Measurements from ENCODE around the gene SMIM30.

Gene SMIM30

DNA sequence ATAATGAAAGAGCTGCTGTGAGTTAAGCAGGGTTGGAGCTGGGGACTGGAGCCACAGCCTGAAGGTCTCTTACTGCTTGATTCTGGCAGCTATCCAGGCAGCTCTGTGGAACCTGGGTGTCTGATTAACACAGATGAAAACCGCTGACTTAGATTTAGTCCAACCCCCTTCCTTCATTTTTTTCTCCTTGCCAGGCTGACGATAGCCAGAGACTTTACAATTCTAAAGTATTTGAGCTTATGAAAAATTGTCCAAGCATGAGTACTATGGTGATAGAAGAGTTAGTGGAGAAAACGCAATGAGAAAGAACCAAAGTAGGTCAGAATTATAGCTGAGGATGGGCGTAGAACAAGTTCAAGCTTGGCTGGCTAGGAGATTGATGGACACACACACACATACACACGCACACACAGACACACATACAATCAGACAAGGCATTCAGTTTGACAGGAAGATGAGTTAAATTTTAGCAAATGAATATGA lies 18.2 kb downstream of the SMIM30 start:
- peak; percentile 94 for DNase-seq (ENCODE audit: low read depth)

DNA sequence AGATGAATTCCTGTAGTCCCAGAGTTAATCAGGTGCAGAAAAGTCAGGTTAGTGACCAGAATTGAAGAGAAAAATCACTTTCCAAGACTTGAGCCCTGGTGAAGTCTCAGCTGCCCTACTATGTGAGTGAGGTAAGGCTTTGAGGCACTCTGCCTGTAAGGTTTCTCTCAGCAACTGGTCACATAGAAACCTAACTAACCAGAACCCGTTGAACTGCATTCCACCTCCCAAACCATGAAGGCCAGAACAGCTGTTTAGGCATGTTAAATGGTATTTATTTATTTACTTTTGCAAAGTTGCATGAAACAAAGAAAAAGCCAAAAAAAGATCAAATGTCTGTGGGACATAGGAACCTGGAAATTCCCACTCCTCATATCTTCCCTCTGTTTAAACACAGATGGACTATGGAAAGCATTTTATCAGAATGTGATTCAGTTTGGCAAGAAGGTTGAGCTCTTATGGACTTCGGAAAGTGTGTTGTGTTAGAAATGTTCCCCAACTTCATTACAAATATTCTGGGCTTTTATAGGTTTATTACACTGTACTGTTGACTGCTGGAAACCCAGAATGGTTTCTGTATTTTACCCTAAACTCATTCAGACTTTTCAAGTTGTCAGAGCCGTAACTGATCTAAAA lies 19.0 kb downstream of the SMIM30 start:
- DNase-seq (ENCODE audit: low read depth): peak; percentile 12

DNA sequence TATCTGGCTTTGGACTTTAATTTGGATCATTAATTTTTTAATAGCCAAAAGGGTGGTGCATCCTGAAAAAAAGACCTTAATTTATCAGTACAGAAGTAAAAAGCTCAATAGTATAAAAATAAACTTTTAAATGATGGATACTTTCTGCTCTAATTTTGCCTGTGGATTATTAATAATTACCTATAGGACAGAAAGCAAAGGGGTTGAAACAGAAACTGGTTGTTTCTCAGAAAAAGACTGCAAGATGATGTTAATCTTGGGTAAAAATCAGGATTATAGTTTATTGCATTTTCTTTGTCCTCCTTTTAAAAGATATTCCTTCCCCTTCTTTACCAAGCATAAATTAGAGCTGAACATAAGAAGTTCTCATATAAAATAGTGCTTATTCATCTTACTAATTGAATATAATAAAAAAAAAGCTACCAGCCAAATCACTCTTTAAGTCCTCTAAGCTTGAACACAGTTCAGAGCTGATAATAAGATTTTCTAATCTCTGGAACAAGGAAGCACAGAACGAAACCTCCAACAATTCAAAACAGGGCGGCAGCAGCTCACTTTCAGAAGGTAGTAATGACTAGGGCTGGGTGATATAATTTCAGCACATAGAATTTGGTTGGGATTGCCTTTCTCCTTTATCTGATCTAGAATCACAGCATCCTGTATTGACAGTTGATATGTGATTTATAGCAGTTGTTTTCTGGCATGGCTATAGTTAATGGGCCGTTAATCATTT lies 23.7 kb downstream of the SMIM30 start:
- no peak for DNase-seq (ENCODE audit: low read depth)

DNA sequence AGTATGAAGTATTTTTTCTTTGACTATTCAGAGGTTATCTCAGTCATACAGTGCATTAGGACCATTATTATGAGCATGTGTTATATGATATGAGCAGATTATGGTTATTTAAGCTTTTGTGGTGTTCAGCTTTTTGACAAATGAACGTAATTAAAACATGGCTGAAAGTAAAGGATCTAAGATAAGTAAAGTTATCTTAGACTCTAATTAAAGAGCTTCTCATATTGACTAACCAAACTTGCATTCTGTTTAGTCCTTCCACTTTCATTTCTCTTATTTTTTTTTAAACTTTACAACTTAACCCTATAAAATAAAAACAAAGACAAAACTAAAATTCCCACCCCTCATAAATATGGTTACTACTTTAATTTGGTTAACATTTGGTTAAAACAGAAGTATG lies 24.8 kb downstream of the SMIM30 start:
- DNase-seq (ENCODE audit: low read depth): no peak

DNA sequence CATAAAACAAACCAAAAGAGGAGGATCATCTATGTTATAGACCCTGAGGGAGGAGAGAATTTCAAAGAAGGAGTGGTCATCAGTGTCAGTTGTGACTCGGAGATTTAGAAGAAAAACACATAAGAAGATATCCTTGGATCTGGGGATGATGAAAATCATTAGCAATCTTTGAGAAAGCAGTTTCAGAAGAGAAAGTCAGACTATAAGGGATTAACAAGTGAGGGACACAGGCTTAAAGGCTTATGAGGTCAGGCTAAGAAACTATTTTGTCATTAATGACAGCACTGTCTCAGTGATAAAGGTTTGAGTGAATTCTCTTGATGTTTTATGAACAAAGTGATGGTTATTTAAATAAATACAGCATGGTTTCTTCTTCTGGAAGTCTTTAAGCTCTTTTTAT lies 25.6 kb downstream of the SMIM30 start:
- DNase-seq (ENCODE audit: low read depth): no peak

DNA sequence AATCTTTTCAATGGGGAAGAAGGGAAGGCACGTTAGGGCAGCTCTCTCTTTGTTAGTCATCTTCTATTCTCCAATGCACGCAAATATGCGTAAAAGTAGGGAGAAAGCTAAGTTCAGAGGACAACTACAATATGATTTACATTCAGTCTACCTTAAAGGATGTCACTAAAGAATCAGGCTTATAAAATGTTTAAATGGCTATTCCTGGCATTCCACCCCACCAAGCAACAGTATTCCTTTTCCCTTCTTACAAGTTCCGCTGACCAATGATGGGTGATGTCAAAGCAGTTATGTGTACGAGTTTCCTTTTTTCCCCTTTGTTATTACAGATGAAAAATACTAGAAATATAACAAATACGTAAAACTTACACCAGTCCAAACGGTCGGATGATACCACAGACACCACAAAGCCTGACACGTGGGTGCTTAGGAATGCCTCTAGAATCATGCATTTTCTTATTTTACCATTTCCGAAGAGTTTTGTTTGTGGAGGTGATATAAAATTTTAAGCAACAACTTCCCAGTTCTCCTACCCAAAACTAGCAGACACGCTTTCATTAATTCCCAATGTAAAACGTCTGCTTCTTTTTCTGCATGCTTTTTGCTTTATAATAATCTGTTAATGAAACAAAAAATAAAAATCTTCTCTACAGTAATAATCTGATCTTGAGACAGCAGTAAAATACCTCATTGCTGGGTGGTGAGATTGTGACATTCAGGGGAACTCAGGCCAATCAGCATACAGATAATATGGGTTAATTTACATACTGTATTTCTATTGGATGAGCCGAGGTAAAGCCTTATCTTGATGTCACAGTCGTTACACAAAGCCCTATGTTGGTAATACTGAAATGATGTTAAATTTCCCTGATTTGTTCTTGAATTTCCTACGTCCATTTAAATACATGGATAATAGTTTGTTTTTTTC lies 31.0 kb downstream of the SMIM30 start:
- peak; percentile 95 for DNase-seq (ENCODE audit: low read depth)

DNA sequence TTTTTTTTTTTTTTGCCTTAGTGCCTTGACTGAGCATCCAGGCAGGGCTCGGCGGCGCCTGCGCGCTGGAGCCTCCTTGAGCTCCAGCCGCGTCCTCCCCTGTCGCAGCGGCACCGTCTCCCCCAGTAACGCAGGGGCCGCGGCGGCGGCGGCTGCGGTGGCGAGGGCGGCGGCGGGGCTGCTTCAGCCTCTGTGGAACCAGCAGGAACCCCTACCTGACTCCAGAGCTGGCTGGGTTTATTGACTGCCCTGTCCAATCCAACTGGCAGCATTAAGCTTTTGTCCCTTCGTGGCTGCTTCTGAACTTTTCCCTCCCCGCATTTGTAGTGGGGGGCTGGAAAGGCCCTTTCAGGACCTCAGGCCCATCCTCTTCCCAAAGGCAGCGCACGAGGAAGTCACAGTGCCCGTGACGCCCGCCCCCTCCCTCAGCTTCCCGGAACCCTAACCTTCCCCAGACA lies 31.9 kb downstream of the SMIM30 start, which contains the start of gene GPR85:
Gene GPR85 (minus strand): TSS at position 397 of the 458 bp plus-strand sequence. CDS start 2,106 bp downstream, outside the sequence.
- peak; percentile 57 for DNase-seq (ENCODE audit: low read depth)

DNA sequence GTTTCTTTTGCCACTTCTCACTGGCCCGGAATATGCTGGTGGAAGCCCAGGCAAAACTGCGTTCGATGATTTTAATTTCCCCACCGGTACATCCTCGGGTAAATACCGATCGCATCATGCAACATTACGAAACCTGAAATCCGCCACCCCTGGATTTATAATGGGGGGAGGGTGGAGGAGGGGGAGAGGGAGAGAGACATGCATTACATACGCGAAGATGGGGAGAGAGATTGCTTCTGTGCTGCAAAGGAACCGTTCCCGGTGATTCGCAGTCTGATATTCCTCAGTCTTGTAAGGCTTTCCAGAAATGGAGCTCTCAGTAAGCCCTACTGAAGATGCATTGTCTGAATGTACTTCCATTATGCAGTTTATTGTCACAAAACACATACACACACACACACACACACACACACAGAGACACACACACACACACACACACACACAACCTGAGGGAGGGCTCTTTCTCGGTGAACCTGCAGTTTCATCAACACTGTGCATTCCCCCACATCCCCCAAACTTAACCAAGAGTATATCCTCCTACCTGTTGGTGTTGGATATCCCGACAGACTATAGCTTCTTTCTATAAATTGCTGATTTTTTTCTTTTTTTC lies 32.5 kb downstream of the SMIM30 start:
- DNase-seq (ENCODE audit: low read depth): peak; percentile 42

DNA sequence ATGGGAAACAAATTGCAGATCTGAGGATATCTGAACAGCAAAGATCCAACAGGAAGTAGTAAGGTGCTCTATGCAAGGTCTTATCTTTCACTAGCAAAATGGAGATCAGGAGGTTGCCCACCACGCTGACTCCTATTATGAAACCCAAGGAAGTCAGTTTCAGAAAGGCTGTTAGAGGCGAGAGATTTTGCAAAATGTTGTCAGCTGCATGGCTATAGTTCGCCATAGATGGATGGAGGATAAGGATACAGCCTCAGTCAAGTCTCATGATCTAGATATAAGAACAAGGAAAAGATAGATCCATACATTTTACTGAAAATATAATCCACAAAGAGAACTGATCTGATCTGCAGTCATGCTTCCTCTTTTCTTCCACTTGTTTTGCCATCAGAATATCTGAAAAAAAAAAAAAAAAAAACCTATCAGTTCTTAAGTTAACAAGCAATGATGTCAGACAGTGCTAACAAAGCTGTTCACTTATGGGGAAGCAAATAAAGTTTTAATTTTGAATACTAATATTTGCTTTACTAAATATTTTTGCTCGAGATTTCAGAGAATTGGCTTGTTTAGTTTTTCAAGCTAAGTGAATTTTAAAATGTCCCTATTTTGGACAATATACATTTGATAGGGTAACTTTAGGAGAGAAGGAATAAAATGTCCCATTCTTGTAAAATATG lies 33.7 kb downstream of the SMIM30 start:
- DNase-seq (ENCODE audit: low read depth): no peak

DNA sequence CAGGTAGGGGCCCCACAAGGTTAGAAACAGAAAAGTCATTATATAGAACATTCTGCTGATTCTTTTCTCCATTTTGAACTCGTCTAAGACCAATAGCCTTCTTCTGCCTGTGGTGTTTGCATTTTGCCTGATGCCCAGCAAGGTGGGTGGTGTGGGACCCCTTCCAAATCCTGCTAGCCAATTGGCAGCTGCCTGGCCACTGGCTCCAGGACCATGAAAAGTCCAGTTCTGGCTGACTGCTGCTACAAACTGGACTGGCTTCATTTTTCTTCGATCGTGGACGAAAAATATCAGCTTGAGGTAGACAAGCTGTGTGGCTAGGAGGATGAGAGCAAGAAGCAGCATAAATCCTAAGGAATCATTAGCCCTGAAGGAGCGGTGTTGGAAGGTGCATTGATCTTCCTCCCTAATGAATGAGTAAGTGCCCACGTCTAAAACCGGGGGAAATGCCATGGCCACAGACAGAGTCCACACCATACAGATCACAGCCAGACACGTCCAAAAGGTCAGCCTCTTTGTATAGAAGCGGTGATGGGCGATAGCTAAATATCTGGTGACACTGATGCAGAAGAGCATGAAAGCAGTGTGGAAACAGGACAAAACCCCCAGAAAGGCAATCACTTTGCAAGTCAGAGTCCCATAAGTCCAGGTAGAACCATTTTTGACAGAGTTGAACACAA lies 34.4 kb downstream of the SMIM30 start:
- DNase-seq (ENCODE audit: low read depth): no peak

DNA sequence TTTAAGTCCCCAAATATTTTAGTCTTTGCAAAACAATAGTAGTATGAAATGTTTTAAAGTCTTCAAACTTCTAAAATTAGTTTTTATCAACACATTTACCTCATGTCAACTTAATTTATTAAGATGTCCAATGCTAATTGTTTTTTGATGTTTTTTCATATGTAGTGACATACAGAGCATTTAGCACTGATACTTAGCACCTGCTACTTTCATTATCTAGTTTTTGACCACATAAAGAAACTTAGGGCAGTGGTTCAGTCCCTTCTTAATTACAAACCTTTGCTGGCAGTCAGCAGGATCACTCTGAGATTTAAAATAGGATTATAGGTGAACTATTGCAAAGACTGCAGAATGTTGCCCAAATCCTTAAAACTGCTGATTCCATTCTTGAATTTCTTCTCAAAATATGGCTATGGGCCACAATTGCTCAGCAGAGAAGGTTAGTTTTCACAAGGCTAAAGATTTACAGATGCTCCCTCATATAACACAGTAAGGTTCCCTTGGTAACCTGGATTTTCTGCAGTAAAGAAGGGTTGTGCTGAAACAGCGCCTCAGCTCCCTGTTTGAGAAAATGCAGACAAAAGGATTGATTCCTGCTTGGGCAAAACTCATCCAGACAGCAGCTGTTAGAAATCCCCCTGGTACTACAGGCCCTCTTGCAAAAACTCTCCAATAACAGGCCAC lies 35.1 kb downstream of the SMIM30 start:
- no peak for DNase-seq (ENCODE audit: low read depth)

DNA sequence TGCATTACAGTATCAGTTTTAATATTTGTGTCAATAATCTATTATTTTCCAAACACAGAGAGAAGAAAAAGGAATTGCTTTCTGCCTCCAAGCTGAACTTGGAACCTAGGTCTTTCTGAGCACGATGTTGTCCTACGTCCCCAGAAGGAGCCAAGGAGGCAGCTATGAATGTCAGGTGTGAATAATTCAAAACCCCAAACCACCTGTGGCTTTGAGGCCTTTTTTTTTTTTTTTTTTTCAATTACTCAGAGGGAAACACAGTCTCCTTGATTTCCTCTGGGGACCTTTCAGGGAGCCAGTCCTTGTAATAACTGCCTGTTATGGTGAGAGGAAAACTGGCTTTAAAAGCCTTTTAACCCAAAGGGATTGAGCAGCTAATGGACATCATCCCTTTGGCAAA lies 40.0 kb downstream of the SMIM30 start:
- DNase-seq (ENCODE audit: low read depth): no peak

DNA sequence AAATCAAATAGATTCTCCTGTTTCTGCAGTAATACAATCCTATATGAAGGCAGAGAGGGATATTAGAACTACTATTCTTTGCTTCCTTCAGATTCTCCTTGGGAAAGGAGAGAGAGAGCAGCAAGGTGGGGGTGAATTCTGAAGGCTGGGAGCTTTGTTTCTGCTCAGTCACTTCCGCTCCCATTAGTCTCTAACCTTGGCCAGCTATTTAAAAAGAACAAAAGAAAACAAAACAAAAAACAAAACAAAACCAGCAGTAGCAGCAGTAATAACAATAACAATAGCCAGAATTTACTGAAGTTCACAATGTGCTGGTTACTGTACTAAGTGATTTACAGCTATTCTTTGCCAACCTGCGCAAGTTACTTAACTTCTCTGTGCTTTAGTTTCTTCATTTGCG lies 41.7 kb downstream of the SMIM30 start:
- DNase-seq (ENCODE audit: low read depth): no peak

DNA sequence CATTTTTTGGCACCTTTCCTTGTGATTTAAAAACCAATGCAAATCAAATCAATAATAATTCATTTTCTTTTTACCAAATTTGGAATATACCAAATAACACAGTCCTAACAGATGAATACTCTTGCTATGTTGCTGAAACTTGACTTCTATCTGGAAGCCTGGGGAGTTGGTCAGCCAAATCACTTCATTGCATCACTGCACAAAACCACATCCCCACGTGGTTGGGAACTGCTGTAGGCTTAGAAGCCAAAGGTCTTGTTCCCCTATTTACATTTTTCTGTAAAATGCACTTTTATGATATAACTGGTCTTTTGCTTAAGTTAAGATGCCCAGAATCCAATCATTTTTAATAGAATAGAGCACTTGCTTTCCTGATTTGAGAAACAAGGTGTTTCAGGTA lies 46.9 kb downstream of the SMIM30 start:
- DNase-seq (ENCODE audit: low read depth): peak; percentile 63

All from amniotic epithelial cell (primary cell).